Subcutaneous abdominal adipose tissue (tissue), 5 donors: Measurements from ENCODE around the gene PNMT.
A peak's percentile ranks its signal among the peaks of the same experiment; 100 is the strongest.

Experiments used
- H3K27ac ChIP-seq: one replicate; pipeline ENCODE4 v1.7.0; 2013; ENCODE audit warnings: low read depth, mild to moderate bottlenecking, inconsistent platforms, low read length, moderate library complexity
- H3K27me3 ChIP-seq, 5 donors: one replicate each; pipeline ENCODE4 v1.7.0; 2013; ENCODE audit warnings: low read length in 5 of 5, inconsistent platforms in 1 of 5; ENCODE audit not compliant: control insufficient read depth in 5 of 5, insufficient read depth in 4 of 5
- H3K36me3 ChIP-seq, 5 donors: one replicate each; pipeline ENCODE4 v1.7.0; 2013; ENCODE audit warnings: low read length in 5 of 5; ENCODE audit not compliant: control insufficient read depth in 5 of 5, insufficient read depth in 5 of 5
- H3K4me1 ChIP-seq, 5 donors: one replicate each; pipeline ENCODE4 v1.7.0; 2013; ENCODE audit warnings: low read length in 5 of 5, mild to moderate bottlenecking in 3 of 5, moderate library complexity in 1 of 5; ENCODE audit not compliant: control insufficient read depth in 5 of 5, insufficient read depth in 5 of 5
- H3K4me3 ChIP-seq, 5 donors: one replicate each; pipeline ENCODE4 v1.7.0; 2013; ENCODE audit warnings: low read length in 5 of 5, low read depth in 1 of 5
- H3K9ac ChIP-seq, 5 donors: one replicate each; pipeline ENCODE4 v1.7.0; 2013; ENCODE audit warnings: low read length in 5 of 5, mild to moderate bottlenecking in 4 of 5, moderate library complexity in 3 of 5
- H3K9me3 ChIP-seq, 5 donors: one replicate each; pipeline ENCODE4 v1.7.0; 2013; ENCODE audit warnings: low read length in 5 of 5; ENCODE audit not compliant: control insufficient read depth in 5 of 5
- donor health status: healthy.
- donor health status: healthy.
- donor health status: healthy.
- donor health status: healthy.
- donor health status: healthy.

The PNMT gene

GRCh38 chr17:39676198-39676819 is 8.1 kb downstream of the PNMT start:
- peaks cover 1 to 10% (median 4%) of the 10 kb centered on the region in 5 donors for H3K27me3 ChIP-seq
- no peaks in the 10 kb centered on the region for H3K9me3 ChIP-seq
- H3K4me3 ChIP-seq: no peak overlapping the region
- peaks cover 0 to 37% (median 13%) of the 10 kb centered on the region in 5 donors for H3K36me3 ChIP-seq
- no peak overlapping the region for H3K27ac ChIP-seq
- H3K9ac ChIP-seq: no peak overlapping the region
- peaks cover 3 to 39% (median 20%) of the 10 kb centered on the region in 5 donors for H3K4me1 ChIP-seq

DNA sequence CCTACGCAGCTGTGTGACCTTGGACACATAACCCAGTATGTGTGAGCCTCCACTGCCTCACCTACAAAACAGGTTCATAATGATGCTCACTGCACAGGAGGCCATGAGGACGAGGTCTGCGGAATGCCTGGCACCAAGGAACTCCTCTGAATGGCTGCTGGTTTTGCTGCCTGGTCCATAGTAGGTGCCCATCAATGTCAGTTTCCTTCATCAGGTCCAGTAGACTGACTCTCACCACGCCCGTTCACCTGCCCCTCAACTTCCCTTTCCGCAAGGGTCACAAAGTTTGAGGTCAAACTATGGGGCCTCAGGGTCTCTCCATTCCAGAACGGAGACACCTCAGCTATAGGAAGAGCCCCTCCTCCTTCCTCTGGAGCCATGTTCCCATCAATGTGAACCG is 8.8 kb downstream of the PNMT start:
- Histone ChIP-seq H3K4me3 (no peak overlapping the region), H3K4me1 (peaks cover 3 to 34% (median 14%) of the 10 kb centered on the region in 5 donors), H3K27me3 (peaks cover 0 to 3% (median 0%) of the 10 kb centered on the region in 5 donors), H3K9ac (no peak overlapping the region), H3K9me3 (no peaks in the 10 kb centered on the region), H3K27ac (no peak overlapping the region), H3K36me3 (peaks cover 0 to 37% (median 13%) of the 10 kb centered on the region in 5 donors)

DNA sequence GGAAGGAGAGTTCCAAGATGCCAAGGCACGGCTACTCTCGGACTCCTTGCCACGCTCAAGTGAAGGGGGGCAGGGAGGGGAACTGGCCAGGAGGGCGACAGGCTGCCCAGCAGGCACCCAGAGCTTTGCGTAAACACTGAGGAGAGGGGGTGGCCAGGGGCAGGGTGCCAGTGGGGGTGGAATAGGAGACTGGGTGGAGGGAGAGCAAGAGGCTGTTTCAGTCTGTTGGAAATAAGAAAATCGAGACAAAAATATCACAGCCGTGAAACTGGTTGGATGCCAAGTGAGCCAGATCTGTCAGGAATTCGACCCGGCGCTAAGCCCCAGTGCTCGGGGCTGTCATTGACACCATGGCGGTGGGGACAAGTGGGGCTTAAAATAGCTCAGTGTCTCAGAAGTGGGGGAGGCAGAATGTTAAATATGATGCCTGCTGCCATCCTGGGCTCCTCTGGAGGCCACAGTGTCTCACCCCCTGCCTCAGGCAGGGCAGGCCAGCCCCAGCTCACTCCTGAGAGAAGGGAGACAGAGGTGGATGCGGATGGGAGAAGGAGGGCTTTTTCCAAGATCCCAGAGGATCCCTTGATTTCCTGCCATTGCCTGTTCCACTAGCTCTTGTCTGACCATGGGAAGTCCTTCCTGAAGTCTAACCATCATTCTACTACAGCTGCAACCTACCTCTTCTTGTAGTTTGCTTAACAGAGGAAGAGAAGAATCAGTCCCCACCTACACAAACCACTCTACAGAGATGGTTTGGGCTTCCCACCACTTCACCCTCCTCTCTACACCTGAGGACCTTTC is 9.5 kb downstream of the PNMT start:
- Histone ChIP-seq H3K9me3 (no peaks in the 10 kb centered on the region), H3K27me3 (no peaks in the 10 kb centered on the region), H3K4me3 (no peak overlapping the region), H3K9ac (no peak overlapping the region), H3K27ac (no peak overlapping the region), H3K4me1 (peaks cover 3 to 31% (median 13%) of the 10 kb centered on the region in 5 donors), H3K36me3 (peaks cover 0 to 37% (median 13%) of the 10 kb centered on the region in 5 donors)

DNA sequence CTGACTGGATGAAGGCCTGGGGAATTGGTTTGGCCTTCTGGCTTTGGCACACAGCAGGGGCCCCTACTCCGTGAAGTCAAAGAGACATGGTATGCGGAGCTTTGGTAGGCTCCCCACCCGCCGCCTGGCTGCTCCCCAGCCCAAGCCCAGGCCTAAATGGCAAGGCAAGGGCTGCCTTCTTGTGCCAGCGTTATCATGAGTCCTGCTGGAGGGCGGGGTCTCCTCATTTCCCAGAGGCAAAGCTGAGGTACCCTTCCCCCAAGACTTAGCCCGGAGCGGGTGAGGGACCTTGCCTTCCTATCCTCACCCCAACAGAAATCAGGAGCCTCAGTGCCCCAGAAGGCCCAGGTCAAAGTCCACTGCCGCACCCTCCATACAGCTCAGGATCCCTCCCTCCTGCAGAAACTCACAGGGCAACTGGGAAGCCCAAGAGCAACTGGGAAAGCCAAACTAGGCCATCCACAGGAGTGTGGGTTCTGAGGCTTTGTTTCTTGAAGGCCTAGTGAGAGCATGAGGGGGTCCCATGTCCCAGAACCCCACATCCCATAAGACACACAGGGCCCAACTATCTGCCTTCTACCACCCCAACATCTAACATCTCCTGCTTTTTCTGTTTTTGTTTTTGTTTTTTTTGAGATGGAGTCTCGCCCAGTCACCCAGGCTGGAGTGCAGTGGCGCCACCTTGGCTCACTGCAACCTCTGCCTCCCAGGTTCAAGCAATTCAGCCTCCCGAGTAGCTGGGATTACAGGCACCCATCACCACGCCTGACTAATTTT is 10.3 kb downstream of the PNMT start:
- Histone ChIP-seq H3K27ac (no peak overlapping the region), H3K4me3 (no peak overlapping the region), H3K9me3 (no peaks in the 10 kb centered on the region), H3K27me3 (no peaks in the 10 kb centered on the region), H3K36me3 (peaks cover 0 to 43% (median 19%) of the 10 kb centered on the region in 5 donors), H3K4me1 (peaks cover 3 to 31% (median 13%) of the 10 kb centered on the region in 5 donors), H3K9ac (no peak overlapping the region)

DNA sequence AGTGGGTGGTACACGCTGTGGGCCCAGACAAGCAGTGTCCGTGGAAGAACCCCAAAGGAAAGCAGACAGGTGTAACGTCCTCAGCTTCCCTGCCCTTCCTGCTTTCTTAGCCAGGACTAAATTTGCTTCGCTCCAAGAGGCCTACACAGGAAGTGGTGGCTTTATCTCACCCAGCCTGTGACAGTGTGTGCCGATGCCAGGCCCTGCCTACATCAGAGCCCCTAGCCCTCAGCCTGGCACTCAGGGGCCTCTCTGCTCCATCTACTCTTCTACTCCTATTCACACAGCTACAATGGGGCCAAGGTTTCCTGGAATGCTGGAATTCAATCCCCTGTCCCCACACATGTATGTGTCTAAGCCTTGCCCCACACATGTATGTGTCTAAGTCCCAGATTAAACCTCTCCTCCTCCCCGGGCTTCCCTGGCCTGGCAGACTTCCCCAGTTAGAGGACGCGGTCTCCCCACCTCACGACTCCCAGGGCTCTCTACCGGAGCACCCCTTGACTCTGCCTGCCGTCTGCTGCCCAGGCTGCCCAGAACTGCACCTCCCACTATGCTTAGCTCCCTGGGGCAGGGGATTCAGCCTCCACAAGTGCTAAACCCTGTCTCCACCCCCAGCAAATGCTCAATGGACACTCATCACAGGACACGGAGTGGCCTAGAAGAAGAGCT is 11.4 kb downstream of the PNMT start:
- peaks cover 0 to 52% (median 26%) of the 10 kb centered on the region in 5 donors for H3K36me3 ChIP-seq
- H3K4me1 ChIP-seq: peaks cover 3 to 31% (median 13%) of the 10 kb centered on the region in 5 donors
- H3K9ac ChIP-seq: peak overlapping the region in 1 of 5 donors; percentile 21
- H3K9me3 ChIP-seq: no peaks in the 10 kb centered on the region
- H3K27ac ChIP-seq: no peak overlapping the region
- no peaks in the 10 kb centered on the region for H3K27me3 ChIP-seq
- no peak overlapping the region for H3K4me3 ChIP-seq

DNA sequence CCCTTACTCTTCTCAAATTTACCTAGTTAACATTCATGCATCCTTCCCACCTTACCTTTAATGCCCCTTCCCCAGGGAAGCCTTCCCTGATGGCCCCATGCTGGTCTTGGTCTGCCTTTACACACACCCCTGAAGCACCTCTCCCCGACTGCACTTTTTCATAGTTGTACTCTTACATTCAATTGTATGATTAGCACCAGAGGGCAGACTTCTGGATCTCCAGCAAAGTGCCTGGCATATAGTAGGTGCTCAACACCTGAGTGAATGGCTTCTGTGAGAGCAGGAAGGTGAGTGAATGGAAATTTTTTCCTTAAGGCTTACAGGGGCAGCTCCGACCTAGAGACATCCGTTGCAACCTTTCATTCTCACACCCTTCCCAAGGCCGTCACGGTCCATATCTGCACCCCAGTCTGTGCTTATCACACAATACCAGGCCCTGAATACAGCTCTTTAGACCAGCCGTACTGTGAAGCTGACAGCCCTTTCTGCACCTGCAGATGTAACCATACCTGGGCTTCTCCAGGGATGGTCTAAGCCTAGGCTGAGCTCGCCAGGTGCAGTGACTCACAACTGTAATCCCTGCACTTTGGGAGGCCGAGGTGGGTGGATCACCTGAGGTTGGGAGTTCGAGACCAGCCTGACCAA is 15.2 kb downstream of the PNMT start:
- peaks cover 0 to 27% (median 11%) of the 10 kb centered on the region in 5 donors for H3K4me1 ChIP-seq
- H3K27me3 ChIP-seq: no peaks in the 10 kb centered on the region
- no peaks in the 10 kb centered on the region for H3K9me3 ChIP-seq
- peaks cover 0 to 44% (median 29%) of the 10 kb centered on the region in 5 donors for H3K36me3 ChIP-seq
- no peak overlapping the region for H3K4me3 ChIP-seq
- no peak overlapping the region for H3K9ac ChIP-seq
- no peak overlapping the region for H3K27ac ChIP-seq

DNA sequence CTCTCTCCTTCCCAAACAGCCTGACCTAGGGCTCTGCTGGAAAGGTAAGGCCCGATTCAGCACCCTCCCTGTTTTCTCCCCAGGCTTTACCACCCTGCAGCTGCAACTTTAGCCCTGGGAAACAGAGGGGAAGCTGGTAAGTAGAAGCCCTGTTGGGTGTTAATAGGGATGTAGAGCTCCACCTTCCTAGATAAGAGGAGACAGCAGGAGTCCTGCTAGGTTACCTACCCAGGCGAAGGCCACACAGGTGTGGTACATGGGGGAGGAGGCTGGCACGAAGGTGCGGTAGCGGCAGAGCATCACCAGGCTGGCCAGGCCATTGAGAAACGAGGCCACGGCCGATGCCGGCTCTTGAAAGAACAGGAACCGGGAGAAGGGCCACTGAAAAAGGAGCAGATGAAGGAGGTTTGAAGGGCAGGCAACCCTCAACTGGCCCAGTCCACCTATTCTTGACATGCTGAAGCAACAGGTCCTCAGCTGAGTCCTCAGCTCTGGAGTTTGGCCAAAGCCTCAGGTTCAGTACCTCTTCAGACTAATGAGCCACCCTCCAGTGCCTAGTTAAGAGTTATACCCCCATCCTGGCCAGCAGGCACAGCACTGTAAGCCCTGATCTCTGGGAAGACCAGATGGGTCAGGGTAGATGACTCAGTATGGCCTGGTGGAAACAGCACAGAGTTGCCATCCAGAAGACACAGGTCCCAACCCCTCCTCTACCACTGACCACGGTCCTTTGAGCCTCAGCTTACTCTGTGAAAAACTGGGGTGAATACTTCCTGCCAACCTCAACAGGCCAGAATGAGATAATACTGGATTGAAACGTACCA is 16.3 kb downstream of the PNMT start:
- Histone ChIP-seq H3K27ac (no peak overlapping the region), H3K4me3 (no peak overlapping the region), H3K4me1 (peaks cover 2 to 28% (median 18%) of the 10 kb centered on the region in 5 donors), H3K36me3 (peaks cover 0 to 39% (median 25%) of the 10 kb centered on the region in 5 donors), H3K27me3 (no peaks in the 10 kb centered on the region), H3K9me3 (no peaks in the 10 kb centered on the region), H3K9ac (no peak overlapping the region)

DNA sequence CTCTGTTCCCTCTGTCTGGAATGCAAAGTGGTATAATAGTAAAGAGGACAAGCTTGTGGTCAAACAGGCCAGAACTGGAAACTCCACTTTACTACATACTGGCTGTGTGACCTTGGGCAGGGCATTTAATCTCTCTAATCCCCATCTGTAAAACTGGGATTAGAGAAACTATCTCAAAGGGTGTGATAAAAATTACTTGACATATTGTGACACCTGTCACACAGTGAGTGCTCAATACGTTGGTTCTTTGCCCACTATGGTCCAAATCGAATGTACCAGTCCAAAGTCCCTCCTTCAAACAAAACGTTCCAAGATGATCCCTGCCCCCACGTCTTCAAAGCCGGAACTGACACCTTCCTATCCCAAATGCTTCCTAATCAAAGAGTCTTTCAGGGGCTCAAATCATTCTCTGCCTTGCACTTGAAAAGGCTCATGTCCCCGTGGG is 18.9 kb downstream of the PNMT start:
- peaks cover 0 to 24% (median 18%) of the 10 kb centered on the region in 5 donors for H3K36me3 ChIP-seq
- H3K4me3 ChIP-seq: peak overlapping the region; percentile 71 to 99 (median 95)
- no peaks in the 10 kb centered on the region for H3K27me3 ChIP-seq
- H3K27ac ChIP-seq: no peak overlapping the region
- peaks cover 2 to 18% (median 14%) of the 10 kb centered on the region in 5 donors for H3K4me1 ChIP-seq
- no peaks in the 10 kb centered on the region for H3K9me3 ChIP-seq
- H3K9ac ChIP-seq: no peak overlapping the region
